Suprapubic skin (tissue), 4 donors: ENCODE measurements around the gene PEMT. TPM values are rescaled to one million over a fixed set of nuclear protein-coding genes. Genes with fewer than 3 reads are reported as not detected.

Experiments used
- DNase-seq, 2 donors: peaks; one replicate each; pipeline ENCODE4 v3.0.0-alpha.2; 2019; ENCODE audit warnings: low spot score in 2 of 2
- H3K27ac ChIP-seq: fragments of 200-600 bp; sonication (generic); one replicate; pipeline ENCODE4 v1.5.1; 2019
- H3K27me3 ChIP-seq: fragments of 200-600 bp; sonication (generic); one replicate; pipeline ENCODE4 v1.5.1; 2019
- H3K36me3 ChIP-seq: fragments of 200-600 bp; sonication (generic); one replicate; pipeline ENCODE4 v1.5.1; 2019
- H3K4me1 ChIP-seq: fragments of 200-600 bp; sonication (generic); one replicate; pipeline ENCODE4 v1.5.1; 2019
- H3K4me3 ChIP-seq: fragments of 200-600 bp; sonication (generic); one replicate; pipeline ENCODE4 v1.5.1; 2019; ENCODE audit warnings: mild to moderate bottlenecking
- H3K9me3 ChIP-seq: fragments of 200-600 bp; sonication (generic); one replicate; pipeline ENCODE4 v1.5.1; 2019
- EP300 ChIP-seq: sonication (generic); formaldehyde crosslinking; IDR thresholded peaks from one replicate; pipeline ENCODE4 v1.6.1; 2017; ENCODE audit warnings: antibody characterized with exemption
- POLR2A ChIP-seq, 2 donors: fragments of 450-650 bp; IDR thresholded peaks; one replicate each; pipeline ENCODE4 v1.6.1; 2017; ENCODE audit warnings: antibody characterized with exemption in 2 of 2, mild to moderate bottlenecking in 2 of 2, moderate library complexity in 2 of 2
- POLR2AphosphoS5 ChIP-seq, 3 donors: sonication (generic); formaldehyde crosslinking; IDR thresholded peaks; one replicate each; pipeline ENCODE4 v1.6.1; 2017; ENCODE audit warnings: antibody characterized with exemption in 3 of 3
- WGBS: methylation state at CpG from one replicate; pipeline ENCODE4 v1.1.5; 2018; 5-methylcytosine and 5-hydroxymethylcytosine counted together
- total RNA-seq, 4 donors: library from RNA; depleted of rRNA; stranded (reverse); fragments of >200 nt; gene quantifications; one replicate each; pipeline ENCODE4 v1.1.0, GENCODE V29; 2016
- TF ChIP-seq, protein P1 (sequence below), 2 donors: fragments of 200-600 bp in 1 of 2; fragments of 450-650 bp in 1 of 2; sonication (generic) in 1 of 2; IDR thresholded peaks; one replicate each; pipeline ENCODE4 v1.5.1; 2016 to 2019; ENCODE audit warnings: antibody characterized with exemption in 2 of 2, mild to moderate bottlenecking in 1 of 2, moderate library complexity in 1 of 2

PEMT gene
- total RNA-seq, 4 donors from 2014 or later = 25.7 to 60.6 (median 50.0) TPM

DNA sequence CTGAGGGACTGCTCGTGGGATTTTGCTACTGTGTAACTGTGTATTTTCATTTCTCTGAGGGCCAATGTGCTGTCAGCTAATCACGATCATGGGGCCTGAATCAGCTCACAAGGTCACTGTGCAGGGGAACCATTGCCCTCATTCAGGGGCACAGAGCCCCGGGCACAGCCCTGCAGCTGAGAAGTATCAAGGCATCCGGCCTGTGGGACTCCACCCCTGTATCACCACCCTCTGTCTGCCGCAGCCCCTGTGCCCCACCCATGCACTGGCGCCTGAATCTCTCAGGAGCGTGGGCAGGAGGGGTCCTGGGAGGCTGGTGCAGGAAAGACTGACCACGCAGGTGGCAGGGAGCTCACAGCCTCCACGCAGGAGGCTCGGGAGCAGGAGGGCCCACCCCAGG lies 51.9 kb downstream of the PEMT start:
- H3K4me3 ChIP-seq = no peak overlapping the region
- H3K4me1 ChIP-seq = no peaks in the 10 kb centered on the region
- no peaks in the 10 kb centered on the region for H3K36me3 ChIP-seq
- H3K27me3 ChIP-seq = no peaks in the 10 kb centered on the region
- H3K27ac ChIP-seq = no peak overlapping the region
- no peaks in the 10 kb centered on the region for H3K9me3 ChIP-seq
- 98% methylated on average over 5 of the region's 10 CpGs for WGBS
- no peak for DNase-seq
- TF ChIP-seq, protein P1, sequence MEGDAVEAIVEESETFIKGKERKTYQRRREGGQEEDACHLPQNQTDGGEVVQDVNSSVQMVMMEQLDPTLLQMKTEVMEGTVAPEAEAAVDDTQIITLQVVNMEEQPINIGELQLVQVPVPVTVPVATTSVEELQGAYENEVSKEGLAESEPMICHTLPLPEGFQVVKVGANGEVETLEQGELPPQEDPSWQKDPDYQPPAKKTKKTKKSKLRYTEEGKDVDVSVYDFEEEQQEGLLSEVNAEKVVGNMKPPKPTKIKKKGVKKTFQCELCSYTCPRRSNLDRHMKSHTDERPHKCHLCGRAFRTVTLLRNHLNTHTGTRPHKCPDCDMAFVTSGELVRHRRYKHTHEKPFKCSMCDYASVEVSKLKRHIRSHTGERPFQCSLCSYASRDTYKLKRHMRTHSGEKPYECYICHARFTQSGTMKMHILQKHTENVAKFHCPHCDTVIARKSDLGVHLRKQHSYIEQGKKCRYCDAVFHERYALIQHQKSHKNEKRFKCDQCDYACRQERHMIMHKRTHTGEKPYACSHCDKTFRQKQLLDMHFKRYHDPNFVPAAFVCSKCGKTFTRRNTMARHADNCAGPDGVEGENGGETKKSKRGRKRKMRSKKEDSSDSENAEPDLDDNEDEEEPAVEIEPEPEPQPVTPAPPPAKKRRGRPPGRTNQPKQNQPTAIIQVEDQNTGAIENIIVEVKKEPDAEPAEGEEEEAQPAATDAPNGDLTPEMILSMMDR (IDR thresholded peaks at IDR 0.05) = no peak
- TF ChIP-seq EP300 = no peak
- no peak for TF ChIP-seq POLR2AphosphoS5 (IDR thresholded peaks at IDR 0.05)
- no peak for TF ChIP-seq POLR2A (IDR thresholded peaks at IDR 0.05)

DNA sequence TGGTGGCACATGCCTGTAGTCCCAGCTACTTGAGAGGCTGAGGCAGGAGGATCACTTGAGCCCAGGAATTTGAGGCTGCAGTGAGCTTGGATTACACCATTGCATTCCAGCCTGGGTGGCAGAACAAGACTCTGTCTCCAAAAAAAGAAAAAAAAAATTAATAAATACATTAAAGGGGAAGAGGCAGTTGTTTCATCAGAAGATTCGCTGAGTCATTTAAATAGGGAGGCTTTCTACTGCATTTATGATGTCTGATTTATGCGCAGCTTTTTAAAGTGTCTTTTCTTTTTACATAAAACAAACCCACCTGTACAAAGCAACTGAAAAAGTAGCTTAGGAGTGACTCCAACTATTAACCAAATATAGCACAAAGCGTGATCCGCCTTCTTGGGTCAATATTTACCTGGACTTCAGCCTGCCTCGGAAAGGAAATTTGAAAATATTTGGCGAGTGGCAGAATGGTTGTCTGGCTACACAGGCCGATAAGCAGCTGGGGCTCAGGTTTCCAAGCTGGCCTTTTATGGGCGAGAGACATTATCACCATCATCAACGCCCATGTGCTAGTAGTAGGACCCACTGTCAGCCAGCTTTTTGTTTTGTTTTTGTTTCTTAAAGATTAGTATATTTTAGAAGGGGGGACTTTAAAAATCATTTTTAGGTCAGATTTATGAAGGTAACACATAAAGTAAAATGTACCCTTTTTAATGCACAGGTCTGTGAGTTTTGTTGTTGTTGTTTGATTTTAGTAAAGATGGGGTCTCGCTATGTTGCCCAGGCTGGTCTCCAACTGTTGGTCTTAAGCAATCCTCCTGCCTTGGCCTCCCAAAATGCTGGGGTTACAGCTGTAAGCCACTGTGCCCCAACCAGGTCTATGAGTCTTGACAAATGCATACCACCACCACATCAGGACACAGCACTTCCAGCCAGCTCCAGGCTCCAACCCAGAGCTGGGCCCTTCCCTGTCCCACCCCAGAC lies 52.8 kb downstream of the PEMT start:
- no peaks in the 10 kb centered on the region for H3K9me3 ChIP-seq
- no peak overlapping the region for H3K4me3 ChIP-seq
- DNase-seq = no peak
- 89% methylated on average over 10 of the region's 10 CpGs for WGBS
- H3K27me3 ChIP-seq = no peaks in the 10 kb centered on the region
- no peaks in the 10 kb centered on the region for H3K36me3 ChIP-seq
- TF ChIP-seq POLR2AphosphoS5 (IDR thresholded peaks at IDR 0.05) (no peak), POLR2A (IDR thresholded peaks at IDR 0.05) (no peak), EP300 (no peak)
- TF ChIP-seq, protein P1 (IDR thresholded peaks at IDR 0.05) = no peak
- no peak overlapping the region for H3K27ac ChIP-seq
- no peaks in the 10 kb centered on the region for H3K4me1 ChIP-seq

- Histone ChIP-seq H3K4me3 (no peak overlapping the region), H3K27ac (no peak overlapping the region)
- WGBS = 86% methylated on average over 9 of the region's 15 CpGs
These were observed 54.0 kb downstream of the PEMT start for GRCh38 chr17:17537311-17538099.

GRCh38 chr17:17536702-17537101 lies 54.8 kb downstream of the PEMT start:
- Histone ChIP-seq H3K27me3 (no peaks in the 10 kb centered on the region), H3K4me1 (no peaks in the 10 kb centered on the region), H3K27ac (no peak overlapping the region), H3K9me3 (no peaks in the 10 kb centered on the region), H3K36me3 (no peaks in the 10 kb centered on the region), H3K4me3 (no peak overlapping the region)
- TF ChIP-seq POLR2A (IDR thresholded peaks at IDR 0.05) (no peak), EP300 (no peak), POLR2AphosphoS5 (IDR thresholded peaks at IDR 0.05) (no peak)
- TF ChIP-seq, protein P1 (IDR thresholded peaks at IDR 0.05) = no peak
- DNase-seq = no peak
- 92% methylated on average over 10 of the region's 15 CpGs for WGBS

More at GRCh38 chr17:17537311-17538099, 54.0 kb downstream of the PEMT start:
- Histone ChIP-seq H3K36me3 (no peaks in the 10 kb centered on the region), H3K9me3 (no peaks in the 10 kb centered on the region), H3K27me3 (no peaks in the 10 kb centered on the region), H3K4me1 (no peaks in the 10 kb centered on the region)
- DNase-seq = no peak
- no peak for TF ChIP-seq EP300
- TF ChIP-seq, protein P1 (IDR thresholded peaks at IDR 0.05) = no peak
- TF ChIP-seq POLR2AphosphoS5 (IDR thresholded peaks at IDR 0.05) = no peak
- no peak for TF ChIP-seq POLR2A (IDR thresholded peaks at IDR 0.05)

GRCh38 chr17:17535957-17536356 lies 55.6 kb downstream of the PEMT start:
- H3K27me3 ChIP-seq = no peaks in the 10 kb centered on the region
- WGBS = 61% methylated on average over 3 of the region's 7 CpGs
- DNase-seq = no peak

More at GRCh38 chr17:17535957-17536356, 55.6 kb downstream of the PEMT start:
- Histone ChIP-seq H3K27ac (no peak overlapping the region), H3K4me1 (no peaks in the 10 kb centered on the region), H3K4me3 (no peak overlapping the region), H3K9me3 (no peaks in the 10 kb centered on the region), H3K36me3 (no peaks in the 10 kb centered on the region)
- TF ChIP-seq, protein P1 (IDR thresholded peaks at IDR 0.05) = no peak
- TF ChIP-seq POLR2AphosphoS5 (IDR thresholded peaks at IDR 0.05) (no peak), POLR2A (IDR thresholded peaks at IDR 0.05) (no peak), EP300 (no peak)
